ENCODE data around the gene PPM1B.
"Not testable (repeated sequence)": the region's sequence is repeated elsewhere in the genome, so short reads cannot be mapped to it uniquely, and the experiment has no call there.

The PPM1B gene

DNA sequence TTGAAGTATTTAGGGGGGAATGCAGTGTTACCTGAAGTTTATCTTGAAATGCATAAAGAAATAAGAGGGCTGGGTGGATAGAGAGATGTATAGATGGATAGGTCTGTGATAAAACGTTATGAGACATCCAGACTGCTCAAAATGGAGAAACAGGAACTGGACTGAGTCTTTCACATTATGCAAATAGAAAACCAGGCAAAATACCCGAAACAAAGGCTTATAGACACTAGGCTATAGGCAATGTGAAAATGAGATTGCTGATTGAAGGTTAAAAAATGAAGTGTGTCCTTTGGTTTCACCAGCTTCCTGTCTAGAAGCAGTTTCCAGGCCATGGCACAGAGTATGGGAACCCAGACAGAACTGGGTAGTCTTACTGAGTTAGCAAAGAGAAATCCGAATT, 81.7 kb downstream of the PPM1B start:
- Histone ChIP-seq H3K4me3 (replicated peaks; ENCODE audit: insufficient read depth, low read length) (no peak overlapping the region), H3K27me3 (ENCODE audit: insufficient read depth, poor library complexity, severe bottlenecking) (no peaks in the 10 kb centered on the region), H3K27ac (replicated peaks) (no peak overlapping the region)
- no peak for TF ChIP-seq POLR2AphosphoS5 (IDR thresholded peaks at IDR 0.05; ENCODE audit: low read depth)
- TF ChIP-seq SPI1 (IDR thresholded peaks at IDR 0.05; ENCODE audit: borderline replicate concordance, low read depth) = peak; percentile 70; the same call in 1 of the 2 replicates
- TF ChIP-seq, protein P1, sequence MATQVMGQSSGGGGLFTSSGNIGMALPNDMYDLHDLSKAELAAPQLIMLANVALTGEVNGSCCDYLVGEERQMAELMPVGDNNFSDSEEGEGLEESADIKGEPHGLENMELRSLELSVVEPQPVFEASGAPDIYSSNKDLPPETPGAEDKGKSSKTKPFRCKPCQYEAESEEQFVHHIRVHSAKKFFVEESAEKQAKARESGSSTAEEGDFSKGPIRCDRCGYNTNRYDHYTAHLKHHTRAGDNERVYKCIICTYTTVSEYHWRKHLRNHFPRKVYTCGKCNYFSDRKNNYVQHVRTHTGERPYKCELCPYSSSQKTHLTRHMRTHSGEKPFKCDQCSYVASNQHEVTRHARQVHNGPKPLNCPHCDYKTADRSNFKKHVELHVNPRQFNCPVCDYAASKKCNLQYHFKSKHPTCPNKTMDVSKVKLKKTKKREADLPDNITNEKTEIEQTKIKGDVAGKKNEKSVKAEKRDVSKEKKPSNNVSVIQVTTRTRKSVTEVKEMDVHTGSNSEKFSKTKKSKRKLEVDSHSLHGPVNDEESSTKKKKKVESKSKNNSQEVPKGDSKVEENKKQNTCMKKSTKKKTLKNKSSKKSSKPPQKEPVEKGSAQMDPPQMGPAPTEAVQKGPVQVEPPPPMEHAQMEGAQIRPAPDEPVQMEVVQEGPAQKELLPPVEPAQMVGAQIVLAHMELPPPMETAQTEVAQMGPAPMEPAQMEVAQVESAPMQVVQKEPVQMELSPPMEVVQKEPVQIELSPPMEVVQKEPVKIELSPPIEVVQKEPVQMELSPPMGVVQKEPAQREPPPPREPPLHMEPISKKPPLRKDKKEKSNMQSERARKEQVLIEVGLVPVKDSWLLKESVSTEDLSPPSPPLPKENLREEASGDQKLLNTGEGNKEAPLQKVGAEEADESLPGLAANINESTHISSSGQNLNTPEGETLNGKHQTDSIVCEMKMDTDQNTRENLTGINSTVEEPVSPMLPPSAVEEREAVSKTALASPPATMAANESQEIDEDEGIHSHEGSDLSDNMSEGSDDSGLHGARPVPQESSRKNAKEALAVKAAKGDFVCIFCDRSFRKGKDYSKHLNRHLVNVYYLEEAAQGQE (IDR thresholded peaks at IDR 0.05; ENCODE audit: insufficient replicate concordance, low read depth) = no peak
- no peak for DNase-seq (ENCODE audit: low read depth in 1 of 2, low spot score in 1 of 2)

DNA sequence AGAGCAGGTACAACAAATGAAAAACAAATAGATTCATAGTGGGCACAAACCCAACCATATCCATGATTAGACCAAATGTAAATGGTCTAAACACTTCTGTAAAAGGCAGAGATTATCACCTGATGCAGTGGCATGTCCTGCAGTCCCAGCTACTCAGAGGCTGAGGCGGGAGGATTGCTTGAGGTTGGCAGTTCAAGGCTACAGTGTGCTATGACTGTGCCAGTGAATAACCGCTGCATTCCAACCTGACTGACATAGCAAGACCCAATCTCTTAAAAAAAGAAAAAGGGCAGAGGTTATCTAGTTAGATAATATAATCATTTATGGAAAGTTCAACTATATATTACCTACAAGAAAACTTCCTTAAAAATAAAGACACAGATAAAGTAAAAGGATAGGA, 85.3 kb downstream of the PPM1B start:
- H3K27me3 ChIP-seq (ENCODE audit: insufficient read depth, poor library complexity, severe bottlenecking) = no peaks in the 10 kb centered on the region
- TF ChIP-seq, protein P1 (IDR thresholded peaks at IDR 0.05; ENCODE audit: insufficient replicate concordance, low read depth) = no peak
- TF ChIP-seq SPI1 (IDR thresholded peaks at IDR 0.05; ENCODE audit: borderline replicate concordance, low read depth) = no peak
- TF ChIP-seq GABPA (IDR thresholded peaks at IDR 0.05; ENCODE audit: low read depth) = no peak
- no peak overlapping the region for H3K4me3 ChIP-seq (replicated peaks; ENCODE audit: insufficient read depth, low read length)

DNA sequence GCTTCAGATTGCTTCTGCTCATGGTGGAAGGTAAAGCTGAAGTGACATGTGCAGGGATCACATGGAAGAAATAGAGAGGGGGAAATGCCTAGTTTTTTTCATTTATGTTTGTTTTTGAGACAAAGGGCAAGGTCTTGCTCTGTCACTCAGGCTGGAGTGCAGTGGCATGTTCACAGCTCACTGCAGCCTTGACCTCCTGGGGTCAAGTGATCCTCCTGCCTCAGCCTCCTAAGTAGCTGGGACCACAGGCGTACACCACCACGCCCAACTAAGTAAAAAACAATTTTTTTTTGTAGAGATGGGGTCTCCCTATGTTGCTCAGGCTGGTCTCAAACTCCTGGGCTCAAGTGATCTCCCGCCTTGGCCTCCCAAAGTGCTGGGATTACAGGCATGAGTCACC, 87.0 kb downstream of the PPM1B start:
- not testable (repeated sequence) for H3K27me3 ChIP-seq (ENCODE audit: insufficient read depth, poor library complexity, severe bottlenecking); H3K4me3 ChIP-seq (replicated peaks; ENCODE audit: insufficient read depth, low read length); H3K27ac ChIP-seq (replicated peaks); DNase-seq (ENCODE audit: low read depth in 1 of 2, low spot score in 1 of 2)

More for the DNA sequence above, 85.3 kb downstream of the PPM1B start:
- H3K27ac ChIP-seq (replicated peaks) = no peak overlapping the region
- no peak for DNase-seq (ENCODE audit: low read depth in 1 of 2, low spot score in 1 of 2)

DNA sequence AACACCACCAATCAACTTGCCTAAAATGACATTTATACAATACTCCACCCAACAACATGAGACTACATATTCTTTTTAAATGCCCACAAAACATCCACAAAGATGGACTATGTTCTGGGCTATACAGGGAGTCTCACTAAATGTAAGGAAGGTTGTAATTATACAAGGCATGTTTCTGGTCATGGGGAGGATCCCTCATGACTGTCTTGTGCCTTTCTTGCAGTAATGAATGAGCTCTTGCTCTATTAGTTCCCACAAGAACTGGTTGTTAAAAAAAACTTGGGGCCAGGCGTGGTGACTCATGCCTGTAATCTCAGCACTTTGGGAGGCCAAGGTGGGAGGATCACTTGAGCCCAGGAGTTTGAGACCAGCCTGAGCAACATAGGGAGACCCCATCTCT, 89.1 kb downstream of the PPM1B start:
- not testable (repeated sequence) for H3K27ac ChIP-seq (replicated peaks); H3K4me3 ChIP-seq (replicated peaks; ENCODE audit: insufficient read depth, low read length); H3K27me3 ChIP-seq (ENCODE audit: insufficient read depth, poor library complexity, severe bottlenecking); DNase-seq (ENCODE audit: low read depth in 1 of 2, low spot score in 1 of 2)

DNA sequence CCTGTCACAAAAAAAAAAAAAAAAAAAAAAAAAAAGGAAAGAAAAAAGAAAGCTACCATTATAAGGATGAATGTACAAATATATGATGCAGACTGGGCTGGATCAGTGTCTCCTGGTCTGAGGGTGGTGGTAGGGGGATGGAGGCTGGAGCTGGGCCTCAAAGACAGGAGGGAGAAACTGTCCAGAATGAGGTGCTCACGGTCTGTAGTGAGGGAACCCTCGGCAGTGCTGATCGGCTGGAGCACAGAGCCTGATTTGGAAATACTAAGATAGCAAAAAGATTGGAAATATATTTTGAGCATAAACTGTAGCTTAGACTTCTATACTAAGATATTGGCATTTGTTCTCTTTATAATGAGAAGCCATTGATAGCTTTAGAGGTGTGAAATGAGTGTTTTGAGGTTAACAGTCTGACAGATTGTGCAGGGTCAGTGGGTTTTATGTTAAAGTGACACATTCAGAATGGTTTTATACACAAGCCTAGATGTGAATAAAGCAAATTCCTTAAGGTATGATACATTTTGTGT, 98.7 kb downstream of the PPM1B start:
- Histone ChIP-seq H3K4me3 (replicated peaks; ENCODE audit: insufficient read depth, low read length) (no peak overlapping the region), H3K27ac (replicated peaks) (no peak overlapping the region), H3K27me3 (ENCODE audit: insufficient read depth, poor library complexity, severe bottlenecking) (no peaks in the 10 kb centered on the region)
- TF ChIP-seq, protein P1 (IDR thresholded peaks at IDR 0.05; ENCODE audit: insufficient replicate concordance, low read depth) = no peak
- no peak for TF ChIP-seq GABPA (IDR thresholded peaks at IDR 0.05; ENCODE audit: low read depth)
- TF ChIP-seq SPI1 (IDR thresholded peaks at IDR 0.05; ENCODE audit: borderline replicate concordance, low read depth) = no peak
- TF ChIP-seq POLR2AphosphoS5 (IDR thresholded peaks at IDR 0.05; ENCODE audit: low read depth) = no peak
- TF ChIP-seq, protein P2, sequence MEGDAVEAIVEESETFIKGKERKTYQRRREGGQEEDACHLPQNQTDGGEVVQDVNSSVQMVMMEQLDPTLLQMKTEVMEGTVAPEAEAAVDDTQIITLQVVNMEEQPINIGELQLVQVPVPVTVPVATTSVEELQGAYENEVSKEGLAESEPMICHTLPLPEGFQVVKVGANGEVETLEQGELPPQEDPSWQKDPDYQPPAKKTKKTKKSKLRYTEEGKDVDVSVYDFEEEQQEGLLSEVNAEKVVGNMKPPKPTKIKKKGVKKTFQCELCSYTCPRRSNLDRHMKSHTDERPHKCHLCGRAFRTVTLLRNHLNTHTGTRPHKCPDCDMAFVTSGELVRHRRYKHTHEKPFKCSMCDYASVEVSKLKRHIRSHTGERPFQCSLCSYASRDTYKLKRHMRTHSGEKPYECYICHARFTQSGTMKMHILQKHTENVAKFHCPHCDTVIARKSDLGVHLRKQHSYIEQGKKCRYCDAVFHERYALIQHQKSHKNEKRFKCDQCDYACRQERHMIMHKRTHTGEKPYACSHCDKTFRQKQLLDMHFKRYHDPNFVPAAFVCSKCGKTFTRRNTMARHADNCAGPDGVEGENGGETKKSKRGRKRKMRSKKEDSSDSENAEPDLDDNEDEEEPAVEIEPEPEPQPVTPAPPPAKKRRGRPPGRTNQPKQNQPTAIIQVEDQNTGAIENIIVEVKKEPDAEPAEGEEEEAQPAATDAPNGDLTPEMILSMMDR (IDR thresholded peaks at IDR 0.05; ENCODE audit: insufficient read depth, low read length) = no peak
- DNase-seq (ENCODE audit: low read depth in 1 of 2, low spot score in 1 of 2) = no peak
